ENCODE measurements around the gene CELF2. TPM values are rescaled to one million over a fixed set of nuclear protein-coding genes. Genes with fewer than 3 reads are reported as not detected.

CELF2 gene
- total RNA-seq, 4 donors from 2014 or later = 120 to 185 (median 154) TPM

DNA sequence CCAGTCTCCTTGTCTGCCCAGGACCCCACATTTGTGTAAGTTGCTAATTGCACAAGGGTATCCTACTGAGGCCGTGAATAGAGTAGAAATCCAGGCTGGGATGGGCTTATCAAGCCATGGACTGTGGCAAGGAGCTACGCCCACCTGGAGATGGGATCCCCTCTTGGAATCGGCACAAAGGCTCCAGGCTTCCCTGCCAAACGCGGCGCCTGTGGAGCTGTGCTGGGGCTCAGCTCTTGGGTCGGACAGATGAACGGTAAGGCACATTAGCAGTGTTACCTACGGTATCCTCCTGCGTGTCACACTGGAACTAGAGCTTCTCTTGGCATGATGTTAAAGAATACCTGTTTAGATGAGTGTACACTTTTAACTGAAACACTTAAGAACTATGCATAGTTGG lies 196.7 kb downstream of the CELF2 start:
- TF ChIP-seq, protein P1, sequence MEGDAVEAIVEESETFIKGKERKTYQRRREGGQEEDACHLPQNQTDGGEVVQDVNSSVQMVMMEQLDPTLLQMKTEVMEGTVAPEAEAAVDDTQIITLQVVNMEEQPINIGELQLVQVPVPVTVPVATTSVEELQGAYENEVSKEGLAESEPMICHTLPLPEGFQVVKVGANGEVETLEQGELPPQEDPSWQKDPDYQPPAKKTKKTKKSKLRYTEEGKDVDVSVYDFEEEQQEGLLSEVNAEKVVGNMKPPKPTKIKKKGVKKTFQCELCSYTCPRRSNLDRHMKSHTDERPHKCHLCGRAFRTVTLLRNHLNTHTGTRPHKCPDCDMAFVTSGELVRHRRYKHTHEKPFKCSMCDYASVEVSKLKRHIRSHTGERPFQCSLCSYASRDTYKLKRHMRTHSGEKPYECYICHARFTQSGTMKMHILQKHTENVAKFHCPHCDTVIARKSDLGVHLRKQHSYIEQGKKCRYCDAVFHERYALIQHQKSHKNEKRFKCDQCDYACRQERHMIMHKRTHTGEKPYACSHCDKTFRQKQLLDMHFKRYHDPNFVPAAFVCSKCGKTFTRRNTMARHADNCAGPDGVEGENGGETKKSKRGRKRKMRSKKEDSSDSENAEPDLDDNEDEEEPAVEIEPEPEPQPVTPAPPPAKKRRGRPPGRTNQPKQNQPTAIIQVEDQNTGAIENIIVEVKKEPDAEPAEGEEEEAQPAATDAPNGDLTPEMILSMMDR (IDR thresholded peaks at IDR 0.05; ENCODE audit: low read depth) = no peak

DNA sequence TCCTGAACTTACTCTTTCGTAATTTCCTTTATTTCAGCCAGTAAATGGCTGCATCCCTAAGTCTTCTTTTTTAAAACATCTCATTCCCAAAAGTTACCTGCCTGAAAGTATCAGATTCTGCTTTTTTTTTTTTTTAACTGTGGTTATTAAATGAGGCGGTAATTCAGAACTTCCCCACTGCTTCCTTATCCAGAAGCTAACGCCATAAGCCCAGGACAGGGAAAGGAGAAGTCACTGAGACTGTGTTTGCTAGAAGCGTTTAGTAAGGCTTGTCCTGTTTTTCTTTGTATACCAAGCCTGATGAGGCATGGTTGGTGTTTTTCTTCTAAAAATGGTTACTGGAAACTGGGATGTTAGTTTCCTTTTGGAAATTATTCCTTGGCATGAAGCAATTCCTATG lies 197.8 kb downstream of the CELF2 start:
- TF ChIP-seq, protein P1 (IDR thresholded peaks at IDR 0.05; ENCODE audit: low read depth) = no peak

DNA sequence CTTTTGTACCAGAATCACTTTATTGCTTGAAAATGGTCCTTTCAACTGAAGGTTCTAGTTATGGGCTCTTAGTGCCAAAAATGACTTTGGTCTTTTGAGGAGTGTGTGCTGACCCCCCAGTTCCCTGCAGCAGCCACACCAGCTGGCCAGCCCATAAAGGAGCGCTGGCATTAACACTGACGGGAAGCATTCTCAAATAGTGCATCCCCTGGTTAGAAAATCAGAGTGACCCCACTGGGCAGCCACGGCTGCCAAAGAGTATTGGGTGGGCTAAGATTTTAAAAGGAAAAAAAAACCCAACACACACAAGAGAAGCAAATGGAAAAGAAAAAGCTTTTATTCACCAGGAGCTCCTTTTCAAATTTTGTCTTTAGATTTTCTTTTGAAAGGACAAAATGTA lies 199.8 kb downstream of the CELF2 start:
- TF ChIP-seq, protein P1 (IDR thresholded peaks at IDR 0.05; ENCODE audit: low read depth) = no peak

- TF ChIP-seq, protein P1 (IDR thresholded peaks at IDR 0.05; ENCODE audit: low read depth) = no peak
Observed at GRCh38 chr10:11218395-11218794, 200.7 kb downstream of the CELF2 start.

DNA sequence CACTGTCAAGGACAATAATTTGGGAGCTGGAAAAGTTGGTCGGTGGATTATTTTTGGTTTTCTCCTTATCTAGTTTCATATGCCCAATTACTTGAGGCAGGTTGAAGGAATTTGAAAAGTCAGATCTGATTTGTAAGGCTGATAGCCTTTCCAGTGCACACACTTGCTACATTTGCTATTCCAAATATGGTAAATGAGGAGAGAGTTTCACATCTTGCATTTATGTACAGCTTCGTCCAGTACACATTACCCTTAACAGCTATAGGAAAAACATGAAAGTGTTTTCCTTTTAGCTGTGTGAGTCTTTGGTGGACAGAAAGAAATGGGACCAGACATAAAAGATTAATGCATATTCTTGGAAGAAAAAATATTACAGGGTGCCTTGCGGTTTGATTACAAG lies 201.8 kb downstream of the CELF2 start:
- TF ChIP-seq, protein P1 (IDR thresholded peaks at IDR 0.05; ENCODE audit: low read depth) = no peak

- TF ChIP-seq, protein P1 (IDR thresholded peaks at IDR 0.05; ENCODE audit: low read depth) = no peak
Observed at GRCh38 chr10:11223081-11223480, 205.4 kb downstream of the CELF2 start.

DNA sequence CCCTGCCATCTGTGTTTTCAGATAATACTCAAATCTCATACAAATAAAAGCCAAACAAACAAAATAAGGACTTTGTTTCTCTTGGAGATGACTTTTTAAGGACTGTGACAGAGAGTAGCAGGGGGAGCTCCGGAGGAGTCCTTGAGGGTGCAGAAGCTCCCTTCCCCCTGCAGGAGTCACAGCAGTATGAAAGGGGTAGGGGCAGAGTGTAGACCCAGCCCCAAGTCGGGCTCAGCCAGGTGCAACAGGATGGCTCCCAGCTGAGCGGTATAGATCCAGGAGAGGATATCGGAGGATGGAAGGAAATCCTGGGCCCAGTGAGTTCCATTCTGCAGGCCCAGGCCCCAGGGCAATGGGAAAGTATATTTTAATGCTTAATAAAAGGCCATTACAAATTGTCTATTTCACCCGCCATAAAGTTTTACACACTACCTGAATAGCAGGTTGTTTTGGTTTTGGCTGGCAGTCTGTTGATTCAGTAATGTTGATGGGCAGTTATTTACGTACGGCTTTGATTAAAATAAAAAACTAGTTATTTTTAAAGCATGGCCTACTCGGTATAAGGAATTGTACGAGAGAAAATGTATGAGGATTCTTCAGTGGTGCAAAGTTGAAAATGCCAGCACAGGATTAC lies 206.0 kb downstream of the CELF2 start:
- TF ChIP-seq, protein P1 (IDR thresholded peaks at IDR 0.05; ENCODE audit: low read depth) = no peak

All from subcutaneous adipose tissue (tissue), 4 donors.